ENCODE data around the gene WDSUB1. TPM values are rescaled to one million over a fixed set of nuclear protein-coding genes. Genes with fewer than 3 reads are reported as not detected.

WDSUB1 gene
- total and polyA plus RNA-seq, 2 of the 4 experiments (the other 2 are of a cell fraction), result 4.8 to 5.2 TPM

DNA sequence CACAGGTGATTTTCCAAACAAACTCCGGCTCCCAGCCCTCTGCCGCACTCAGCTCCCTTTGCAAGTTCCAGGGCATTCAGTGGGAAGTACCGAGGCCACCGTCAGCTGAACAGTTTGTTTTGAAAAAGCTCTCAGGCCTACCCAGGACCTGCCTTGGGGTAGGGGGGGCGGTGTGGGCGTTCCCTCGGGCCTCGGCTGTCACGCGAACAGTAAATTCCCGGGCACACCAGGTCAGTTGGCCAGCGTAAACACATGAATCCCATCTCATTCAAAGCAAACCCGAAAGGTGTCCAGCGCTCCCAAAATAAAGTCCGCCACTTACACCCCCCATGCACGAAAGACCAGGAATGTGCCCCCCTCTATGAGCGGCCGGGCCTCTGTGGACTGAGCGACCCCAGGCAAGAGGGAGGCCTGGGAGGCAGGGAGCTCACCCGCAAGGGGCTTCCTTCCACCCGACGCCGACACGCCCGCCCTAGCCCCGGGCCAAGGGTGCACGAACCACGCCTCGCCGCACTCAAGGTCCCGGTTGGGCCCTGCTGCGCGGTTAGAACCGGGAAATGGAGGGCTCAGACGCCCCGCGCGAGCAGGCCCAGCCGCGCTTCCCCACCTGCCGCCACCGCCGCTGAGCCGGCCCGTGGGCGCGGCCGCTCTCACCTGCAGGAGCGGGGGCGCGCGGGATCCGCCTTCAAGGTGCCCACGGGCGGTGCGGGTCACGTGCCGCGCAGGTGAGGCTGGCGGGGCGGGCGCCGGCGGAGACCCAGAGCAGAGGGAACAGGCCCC, at the start of gene WDSUB1 (continued):
- TF ChIP-seq, protein P1, sequence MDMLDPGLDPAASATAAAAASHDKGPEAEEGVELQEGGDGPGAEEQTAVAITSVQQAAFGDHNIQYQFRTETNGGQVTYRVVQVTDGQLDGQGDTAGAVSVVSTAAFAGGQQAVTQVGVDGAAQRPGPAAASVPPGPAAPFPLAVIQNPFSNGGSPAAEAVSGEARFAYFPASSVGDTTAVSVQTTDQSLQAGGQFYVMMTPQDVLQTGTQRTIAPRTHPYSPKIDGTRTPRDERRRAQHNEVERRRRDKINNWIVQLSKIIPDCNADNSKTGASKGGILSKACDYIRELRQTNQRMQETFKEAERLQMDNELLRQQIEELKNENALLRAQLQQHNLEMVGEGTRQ (IDR thresholded peaks at IDR 0.05; ENCODE audit: low read depth, low read length), result peak; percentile 68
- TF ChIP-seq CEBPB (IDR thresholded peaks at IDR 0.05; ENCODE audit: low read depth, low read length), result no peak
- TF ChIP-seq RCOR1 (IDR thresholded peaks at IDR 0.05; ENCODE audit: insufficient replicate concordance, low read length), result no peak
- no peak for TF ChIP-seq MAFK (IDR thresholded peaks at IDR 0.05; ENCODE audit: low read depth, low read length)
- peak; percentile 45; the same call in 1 of the 2 replicates for TF ChIP-seq MXI1 (IDR thresholded peaks at IDR 0.05; ENCODE audit: borderline replicate concordance, low read depth, low read length)
